HG03103 (cell line): ENCODE data around the gene COG2.
"Not testable (repeated sequence)": the region's sequence is repeated elsewhere in the genome, so short reads cannot be mapped to it uniquely, and the experiment has no call there.

ENCODE experiments used
- ATAC-seq: cut with Tn5 transposase; IDR thresholded peaks from one replicate; pipeline ENCODE4 v1.9.1; 2021; ENCODE audit warnings: low read depth; ENCODE audit not compliant: unreplicated experiment

Gene COG2

GRCh38 chr1:230698964-230699363 lies 56.7 kb downstream of the COG2 start:
- not testable (repeated sequence) for ATAC-seq

- ATAC-seq = no peak
These were observed 57.4 kb downstream of the COG2 start for GRCh38 chr1:230699716-230700115.

- no peak for ATAC-seq
These were observed 57.9 kb downstream of the COG2 start for GRCh38 chr1:230700132-230700531.

GRCh38 chr1:230701434-230701833 lies 59.2 kb downstream of the COG2 start:
- ATAC-seq = no peak

- ATAC-seq = no peak
These were observed 59.9 kb downstream of the COG2 start for GRCh38 chr1:230701895-230702768.

GRCh38 chr1:230702934-230703678 lies 60.8 kb downstream of the COG2 start:
- no peak for ATAC-seq

- no peak for ATAC-seq
These were observed 61.6 kb downstream of the COG2 start for GRCh38 chr1:230703679-230704385.

GRCh38 chr1:230704830-230705229 lies 62.5 kb downstream of the COG2 start:
- no peak for ATAC-seq

GRCh38 chr1:230705289-230706019 lies 63.2 kb downstream of the COG2 start:
- no peak for ATAC-seq

GRCh38 chr1:230706020-230706699 lies 63.9 kb downstream of the COG2 start:
- no peak for ATAC-seq

GRCh38 chr1:230706887-230707731 lies 64.8 kb downstream of the COG2 start:
- ATAC-seq = no peak

- ATAC-seq = no peak
These were observed 65.7 kb downstream of the COG2 start for GRCh38 chr1:230707732-230708630.

GRCh38 chr1:230708631-230709580 lies 66.6 kb downstream of the COG2 start:
- ATAC-seq = no peak

GRCh38 chr1:230709619-230710542 lies 67.6 kb downstream of the COG2 start:
- no peak for ATAC-seq

- no peak for ATAC-seq
These were observed 68.2 kb downstream of the COG2 start for GRCh38 chr1:230710543-230710904.

GRCh38 chr1:230711245-230711644 lies 69.0 kb downstream of the COG2 start:
- ATAC-seq = no peak
